NK-92 (cell line): ENCODE results near the gene KCNMB3.
"Not testable (repeated sequence)": the region's sequence is repeated elsewhere in the genome, so short reads cannot be mapped to it uniquely, and the experiment has no call there.

Experiments
- DNase-seq: peaks from one replicate; lab custom pipeline; 2025; ENCODE audit not compliant: unreplicated experiment; lab: John Stamatoyannopoulos, UW

Gene KCNMB3, protein sequence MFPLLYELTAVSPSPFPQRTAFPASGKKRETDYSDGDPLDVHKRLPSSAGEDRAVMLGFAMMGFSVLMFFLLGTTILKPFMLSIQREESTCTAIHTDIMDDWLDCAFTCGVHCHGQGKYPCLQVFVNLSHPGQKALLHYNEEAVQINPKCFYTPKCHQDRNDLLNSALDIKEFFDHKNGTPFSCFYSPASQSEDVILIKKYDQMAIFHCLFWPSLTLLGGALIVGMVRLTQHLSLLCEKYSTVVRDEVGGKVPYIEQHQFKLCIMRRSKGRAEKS

DNA sequence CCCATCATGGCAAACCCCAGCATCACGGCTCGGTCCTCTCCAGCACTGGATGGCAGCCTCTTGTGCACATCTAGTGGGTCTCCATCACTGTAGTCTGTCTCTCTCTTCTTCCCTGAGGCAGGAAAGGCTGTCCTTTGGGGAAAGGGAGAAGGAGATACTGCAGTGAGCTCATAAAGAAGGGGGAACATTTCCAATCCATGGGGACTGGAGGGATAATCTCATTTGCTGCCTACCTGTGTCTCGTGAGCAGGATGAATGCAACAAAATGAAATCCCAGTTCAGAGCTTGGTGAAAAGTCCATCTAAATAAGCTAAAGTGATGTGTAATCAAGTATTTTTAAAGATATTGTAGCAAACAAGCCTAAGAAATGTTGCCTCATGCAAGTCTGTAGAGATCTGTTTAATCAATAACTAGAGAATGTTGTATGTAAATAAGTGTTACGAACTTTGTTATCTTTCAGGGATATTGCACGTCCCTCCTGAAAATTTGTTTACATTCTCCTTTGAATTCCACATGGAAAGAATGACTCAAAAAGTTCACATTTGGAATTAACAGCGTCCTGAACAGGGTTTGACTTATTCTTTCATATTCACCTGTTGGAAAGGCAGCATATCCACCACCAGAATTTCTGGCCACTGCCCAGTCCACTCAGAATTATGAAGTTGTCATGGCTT lies at the start of gene KCNMB3:
TSS of gene KCNMB3 (minus strand) at position 312 of the 674 bp plus-strand sequence. CDS start at position 188, 124 bp downstream.
- DNase-seq = no peak

- no peak for DNase-seq
Measured at GRCh38 chr3:179299999-179300613, 49.2 kb upstream of the KCNMB3 start.

GRCh38 chr3:179299316-179299715 lies 48.4 kb upstream of the KCNMB3 start:
- DNase-seq = no peak

- DNase-seq = no peak
Measured at GRCh38 chr3:179297971-179298725, 47.2 kb upstream of the KCNMB3 start.

GRCh38 chr3:179292450-179292849 lies 41.5 kb upstream of the KCNMB3 start:
- DNase-seq = no peak

GRCh38 chr3:179289295-179289694 lies 38.4 kb upstream of the KCNMB3 start:
- DNase-seq = no peak

DNA sequence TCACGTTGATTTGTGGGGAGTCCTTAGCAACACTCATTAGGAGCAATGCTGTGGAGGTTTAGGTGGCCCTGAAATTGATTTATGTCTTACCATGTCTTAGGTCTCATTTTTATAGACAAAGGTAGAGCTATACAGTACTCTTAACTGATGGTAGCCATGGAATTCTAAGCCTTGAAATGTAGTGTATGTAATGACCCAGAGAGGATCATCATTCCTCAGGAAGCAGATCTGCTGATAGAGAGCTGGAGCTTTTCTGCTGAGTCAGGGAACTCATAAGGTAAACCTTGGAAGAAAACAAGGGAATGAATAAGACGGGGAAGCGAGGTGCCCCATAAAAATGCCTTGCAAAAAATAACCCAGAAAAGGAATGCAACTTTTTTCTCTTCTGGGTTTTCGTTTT lies 37.9 kb upstream of the KCNMB3 start:
- DNase-seq = no peak

- DNase-seq = no peak
Measured at GRCh38 chr3:179286331-179286730, 35.4 kb upstream of the KCNMB3 start.

DNA sequence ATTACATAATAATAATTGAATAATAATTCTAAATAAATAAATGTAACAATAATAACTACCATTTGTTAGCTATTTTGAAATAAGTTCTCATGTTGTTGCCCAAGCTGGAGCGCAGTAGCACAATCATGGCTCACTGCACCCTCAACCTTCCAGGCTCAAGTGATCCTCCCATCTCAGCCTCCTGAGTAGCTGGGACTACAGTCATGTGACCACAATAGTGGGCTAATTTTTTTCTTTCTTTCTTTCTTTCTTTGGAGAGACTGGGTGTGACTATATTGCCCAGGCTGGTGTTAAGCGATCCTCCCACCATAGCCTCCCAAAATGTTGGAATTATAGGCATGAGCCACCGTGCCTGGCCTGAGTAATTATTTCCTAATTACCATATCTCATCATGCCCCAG lies 30.9 kb upstream of the KCNMB3 start:
- DNase-seq = no peak

- DNase-seq = no peak
Measured at GRCh38 chr3:179279837-179280236, 28.9 kb upstream of the KCNMB3 start.

DNA sequence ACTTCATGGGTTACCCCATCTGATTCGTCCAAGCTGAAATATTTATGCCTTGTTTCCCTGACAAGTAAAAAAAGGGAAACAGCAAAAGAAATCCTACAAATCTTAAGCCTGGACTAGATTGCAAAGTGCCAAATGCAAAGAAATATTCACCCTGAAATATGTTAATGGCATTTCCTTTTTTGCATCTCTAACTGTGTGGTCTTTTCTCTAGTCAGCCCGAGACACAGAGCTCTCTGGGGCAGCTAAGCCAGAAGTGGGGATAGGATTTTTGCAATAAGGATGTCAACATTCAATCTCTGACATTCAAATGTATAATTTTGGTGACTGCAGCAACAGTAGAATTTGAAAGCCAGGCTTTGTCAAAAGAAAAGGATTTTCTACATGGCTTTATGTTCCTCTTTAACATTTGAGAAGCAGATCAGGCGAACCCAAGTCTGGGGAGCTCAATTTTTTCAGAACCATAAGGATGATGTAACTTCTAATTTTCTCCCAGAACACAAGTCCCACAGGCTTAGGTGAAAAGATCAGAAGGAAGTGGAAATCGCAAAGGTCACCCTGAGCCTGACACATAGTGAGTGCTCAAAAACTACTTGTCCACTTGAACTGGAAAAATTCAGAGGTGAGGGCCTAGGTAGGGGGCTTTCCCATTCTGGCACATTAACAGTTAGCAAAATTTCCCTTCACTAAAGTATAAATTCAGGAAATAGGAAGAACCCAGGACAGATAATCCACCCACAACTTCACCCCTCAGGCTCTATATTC lies 28.2 kb upstream of the KCNMB3 start:
- DNase-seq = no peak

DNA sequence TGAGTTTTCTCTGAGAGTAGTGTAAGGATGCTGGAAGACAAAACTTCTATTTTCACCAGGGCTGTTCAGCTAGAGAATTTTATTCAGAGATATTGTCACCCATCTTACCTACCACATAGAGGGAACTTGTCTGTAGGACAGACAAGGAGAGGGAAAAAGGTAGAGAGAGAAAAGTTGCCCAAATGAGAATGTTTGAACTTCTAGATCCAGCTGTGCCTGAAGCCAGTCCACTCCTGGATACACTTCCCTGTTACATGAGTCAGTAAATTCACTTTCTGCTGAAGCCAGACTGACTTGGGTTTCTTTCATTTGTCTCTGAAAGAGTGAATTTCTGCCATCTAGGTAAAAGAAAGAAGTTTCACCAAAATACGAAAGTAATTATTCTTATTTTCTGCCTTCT lies 27.2 kb upstream of the KCNMB3 start:
- DNase-seq = no peak

GRCh38 chr3:179276743-179277142 lies 25.8 kb upstream of the KCNMB3 start:
- DNase-seq = no peak

DNA sequence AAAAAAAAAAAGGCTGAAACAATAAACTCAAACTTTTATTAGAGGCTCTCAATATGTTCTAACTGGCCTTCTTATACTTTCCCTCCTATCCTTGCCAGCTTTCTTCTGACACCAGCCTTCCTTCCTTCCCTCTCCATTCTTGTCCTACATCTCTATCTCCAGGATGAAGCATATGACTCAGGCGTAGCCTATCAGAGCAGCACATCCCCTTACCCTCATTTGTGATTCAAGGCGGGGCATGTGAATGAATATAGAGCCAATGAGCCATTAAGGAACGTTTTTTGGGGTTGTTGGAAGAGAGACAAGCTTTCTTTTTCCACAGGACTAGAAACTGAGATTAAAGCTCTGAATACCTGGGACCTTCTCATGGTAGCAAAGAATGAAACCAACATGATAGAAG lies 25.1 kb upstream of the KCNMB3 start:
- no peak for DNase-seq

DNA sequence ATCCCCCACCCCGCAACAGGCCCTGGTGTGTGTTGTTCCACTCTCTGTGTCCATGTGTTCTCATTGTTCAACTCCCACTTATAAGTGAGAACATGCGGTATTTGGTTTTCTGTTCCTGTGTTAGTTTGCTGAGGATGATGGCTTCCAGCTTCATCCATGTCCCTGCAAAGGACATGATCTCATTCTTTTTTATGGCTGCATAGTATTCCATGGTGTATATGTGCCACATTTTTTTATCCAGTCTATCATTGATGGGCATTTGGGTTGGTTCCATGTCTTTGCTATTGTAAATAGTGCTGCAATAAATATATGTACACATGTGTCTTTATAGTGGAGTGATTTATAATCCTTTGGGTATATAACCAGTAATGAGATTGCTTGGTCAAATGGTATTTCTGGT lies 23.5 kb upstream of the KCNMB3 start:
- DNase-seq = not testable (repeated sequence)

DNA sequence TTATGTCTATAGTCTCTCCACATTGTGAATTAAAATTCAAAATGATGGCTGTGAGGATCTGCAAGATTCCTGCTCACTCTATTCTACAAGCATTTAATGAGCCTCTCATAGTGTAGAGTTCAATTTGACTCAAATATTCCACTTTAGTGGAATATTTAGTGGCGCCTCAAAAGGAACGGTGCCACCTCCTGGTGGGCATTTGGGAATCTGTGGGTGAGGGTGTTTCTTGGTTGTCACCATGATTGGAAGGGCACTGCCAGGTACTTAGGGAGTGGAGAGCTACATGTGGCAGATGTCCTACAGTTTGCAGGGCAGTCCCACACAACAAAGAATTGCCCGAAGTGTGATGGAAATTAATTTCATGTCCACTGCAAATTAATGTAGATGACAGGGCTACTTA lies 21.5 kb upstream of the KCNMB3 start:
- no peak for DNase-seq

DNA sequence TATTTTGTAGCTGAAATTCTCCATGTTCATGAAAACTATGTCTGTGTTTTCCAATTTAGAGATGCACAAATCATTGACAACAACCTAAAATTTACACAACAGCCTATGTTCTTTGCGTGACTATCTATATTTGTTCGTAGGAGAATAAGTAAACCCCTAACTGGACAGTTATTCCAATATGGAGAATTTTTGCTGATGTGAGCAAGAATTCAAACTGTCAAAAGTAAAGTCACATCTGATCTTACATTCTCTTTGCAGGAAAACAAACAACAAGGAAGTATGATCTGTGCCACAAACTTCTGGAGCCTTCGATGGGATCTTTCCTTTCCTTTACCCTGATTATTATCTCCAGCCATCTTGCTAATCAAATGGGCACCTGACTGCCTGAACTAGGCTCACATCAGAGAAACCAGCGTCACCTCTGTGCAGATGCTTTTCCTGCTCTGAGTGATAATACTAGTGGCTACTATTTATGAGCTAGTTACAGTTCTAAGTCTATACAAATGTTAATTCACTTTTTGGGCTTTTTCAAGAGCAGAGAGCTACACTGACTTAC lies 18.3 kb upstream of the KCNMB3 start:
- no peak for DNase-seq

DNA sequence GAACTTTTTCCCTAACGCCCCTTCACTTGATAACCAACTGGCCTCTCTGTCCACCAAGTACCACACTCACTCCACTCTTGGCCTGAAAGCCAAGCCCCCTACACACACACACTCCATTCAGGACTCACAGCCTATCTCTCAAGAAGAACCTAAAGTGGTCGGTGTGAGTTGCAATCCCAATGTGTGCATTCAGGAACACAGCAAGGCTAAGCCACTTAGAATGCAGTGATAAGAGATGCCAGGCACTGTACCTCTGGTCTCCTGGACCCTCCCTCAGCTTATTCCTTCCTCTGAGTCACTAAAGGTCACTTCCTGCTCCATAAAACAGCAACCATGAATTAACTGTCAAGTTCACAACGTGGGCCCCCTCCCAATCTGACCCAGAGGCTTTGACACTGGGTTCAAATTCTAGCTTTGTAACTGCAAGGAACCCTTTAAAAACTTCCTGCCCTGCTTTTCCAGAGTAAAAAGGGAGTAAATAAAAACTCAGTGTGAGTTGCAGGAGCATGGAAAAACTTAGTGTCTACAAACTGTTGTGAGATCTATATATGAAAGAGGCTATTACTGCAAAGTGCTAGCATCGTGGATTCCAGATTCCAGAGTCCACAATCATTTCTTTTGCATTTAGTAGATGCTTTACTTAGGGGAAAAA lies 17.6 kb upstream of the KCNMB3 start:
- no peak for DNase-seq

DNA sequence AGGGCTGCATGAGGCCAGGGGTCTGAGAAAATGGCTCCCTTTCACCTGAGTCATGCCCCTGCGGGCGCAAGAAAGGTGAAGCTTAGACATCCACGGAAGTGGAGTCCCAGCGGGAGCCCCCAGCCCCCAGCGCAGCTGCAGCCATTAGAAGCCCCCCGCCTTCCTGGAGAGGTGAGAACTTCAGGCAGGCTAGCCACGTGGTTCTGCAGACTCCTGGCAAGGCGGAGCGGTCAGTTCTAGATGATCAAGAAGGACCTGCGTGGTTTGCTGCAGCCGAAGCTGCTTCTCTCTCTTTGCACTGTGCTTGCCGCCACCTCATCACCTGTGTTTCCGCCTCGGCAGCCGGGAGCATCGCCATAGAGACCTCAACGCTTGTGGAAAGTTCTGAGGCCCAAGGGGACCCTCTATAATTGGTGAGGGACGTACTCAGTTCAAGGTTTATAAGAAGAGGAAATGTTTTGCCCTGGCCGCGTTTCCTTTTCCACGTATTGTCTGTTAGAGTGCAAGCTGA lies 15.8 kb upstream of the KCNMB3 start:
- DNase-seq = no peak

DNA sequence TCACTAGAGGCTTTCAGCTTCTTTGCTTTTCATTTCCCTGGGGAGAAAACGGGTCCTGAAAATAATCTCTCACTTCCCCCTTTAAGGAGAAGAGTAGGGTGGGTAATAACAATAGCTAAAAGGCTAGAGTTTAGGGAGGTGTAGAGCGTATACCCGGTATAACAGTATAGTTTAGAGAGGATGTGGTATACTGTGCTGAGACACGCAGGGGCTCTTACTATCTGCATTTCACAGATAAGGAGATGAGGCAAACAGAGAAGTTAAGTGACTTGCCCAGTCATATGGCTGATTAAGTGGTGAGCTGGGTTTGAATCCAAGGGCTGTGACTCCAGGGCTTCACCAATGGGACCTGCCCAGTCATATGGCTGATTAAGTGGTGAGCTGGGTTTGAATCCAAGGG lies 15.0 kb upstream of the KCNMB3 start:
- no peak for DNase-seq
